SK-MEL-5 (cell line): ENCODE data around the gene DCTN4. TPM values are rescaled to one million over a fixed set of nuclear protein-coding genes. Genes with fewer than 3 reads are reported as not detected.

Experiments used
- DNase-seq: peaks from one replicate; pipeline ENCODE4 v3.0.0-alpha.2; 2016; ENCODE audit warnings: low read depth, low spot score
- in situ Hi-C: cut with HindIII; loops from 2 replicates; pipeline ENCODE4 v1.10.0; 2016; ENCODE audit warnings: low sequenced_read_pairs, high pct_unique_total_duplicates, low pct_unique_long_range_greater_than_20kb
- total RNA-seq: library from RNA; depleted of rRNA; stranded (reverse); fragments of >200 nt; shearing (Covaris generic); gene quantifications from 2 replicates; pipeline ENCODE4 v1.2.3, GENCODE V29; 2014; rRNA removed

The DCTN4 gene
- total RNA-seq, 1 experiment from 2014 or later, result 43.1 TPM

DNA sequence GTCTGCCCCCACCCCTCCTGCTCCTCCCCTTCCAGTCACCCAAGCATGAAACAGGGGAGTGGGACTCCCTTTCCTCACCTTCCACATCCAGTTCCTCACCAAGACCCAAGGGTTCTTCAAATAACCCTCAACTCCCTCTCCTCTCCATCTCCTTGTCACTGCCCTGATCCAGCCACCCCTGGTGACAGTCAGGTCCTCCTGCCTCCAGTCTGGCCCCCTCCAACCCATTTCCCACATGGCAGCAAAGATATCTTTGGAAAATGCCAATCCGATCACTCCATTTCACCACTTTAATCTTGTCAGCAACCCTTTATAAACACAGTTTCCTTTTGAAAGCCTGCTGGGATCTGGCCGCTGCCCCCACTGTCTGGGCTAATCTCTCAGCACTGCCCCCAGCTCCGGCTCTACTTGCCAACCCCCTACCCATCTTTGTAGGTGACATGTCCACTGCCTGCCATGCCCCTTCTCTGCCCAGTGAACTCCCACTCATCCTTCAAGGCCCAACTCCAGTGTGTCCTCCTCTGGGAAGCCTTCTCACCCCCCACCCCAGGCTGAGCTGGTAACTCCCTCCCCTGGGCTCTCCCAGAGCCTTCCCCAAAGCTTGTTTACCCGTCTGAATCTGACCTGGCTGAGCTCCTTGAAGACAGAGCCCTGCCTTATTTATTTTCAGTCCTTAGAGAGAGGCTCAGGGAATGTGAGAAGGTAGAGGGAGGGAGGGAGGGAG lies 98.5 kb downstream of the DCTN4 start:
- in situ Hi-C loops, result no loop called here
- DNase-seq, result no peak

DNA sequence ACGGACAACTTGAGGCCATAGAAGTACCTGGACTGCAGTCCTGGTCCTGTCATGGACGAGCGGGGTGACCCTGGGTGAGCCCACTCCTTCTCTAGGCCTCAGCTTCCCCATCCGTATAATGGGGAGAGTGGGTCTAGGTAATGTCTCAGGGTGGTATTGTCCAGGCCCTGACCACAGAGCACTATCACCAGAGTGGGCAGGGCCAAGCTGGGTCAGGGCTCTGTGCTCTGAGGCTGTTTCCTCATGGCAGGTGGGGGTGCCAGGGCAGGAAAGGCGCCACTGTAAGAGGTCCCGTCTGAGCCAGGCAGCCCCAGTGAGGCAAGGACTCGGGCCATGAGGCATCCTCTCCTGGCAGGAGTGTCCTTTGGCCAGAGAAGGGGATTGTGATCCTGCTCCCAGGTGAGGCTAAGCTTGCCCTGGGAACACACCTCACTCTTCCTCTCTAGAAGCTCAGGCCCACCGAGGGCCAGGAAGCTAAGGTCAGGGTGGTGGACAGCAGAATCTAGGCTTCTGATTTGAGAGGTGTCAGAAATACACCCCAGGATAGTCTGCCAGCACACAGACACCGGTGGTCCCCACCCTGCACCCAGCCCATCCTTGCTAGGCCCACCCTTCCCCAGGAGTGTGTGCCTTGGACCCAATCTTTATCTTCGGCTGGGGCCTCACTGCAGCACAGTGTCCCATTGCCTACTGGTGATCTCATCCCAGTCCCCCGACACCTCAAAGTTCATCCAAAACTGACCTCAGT lies 99.3 kb downstream of the DCTN4 start:
- no peak for DNase-seq
- in situ Hi-C loops, result no loop called here

DNA sequence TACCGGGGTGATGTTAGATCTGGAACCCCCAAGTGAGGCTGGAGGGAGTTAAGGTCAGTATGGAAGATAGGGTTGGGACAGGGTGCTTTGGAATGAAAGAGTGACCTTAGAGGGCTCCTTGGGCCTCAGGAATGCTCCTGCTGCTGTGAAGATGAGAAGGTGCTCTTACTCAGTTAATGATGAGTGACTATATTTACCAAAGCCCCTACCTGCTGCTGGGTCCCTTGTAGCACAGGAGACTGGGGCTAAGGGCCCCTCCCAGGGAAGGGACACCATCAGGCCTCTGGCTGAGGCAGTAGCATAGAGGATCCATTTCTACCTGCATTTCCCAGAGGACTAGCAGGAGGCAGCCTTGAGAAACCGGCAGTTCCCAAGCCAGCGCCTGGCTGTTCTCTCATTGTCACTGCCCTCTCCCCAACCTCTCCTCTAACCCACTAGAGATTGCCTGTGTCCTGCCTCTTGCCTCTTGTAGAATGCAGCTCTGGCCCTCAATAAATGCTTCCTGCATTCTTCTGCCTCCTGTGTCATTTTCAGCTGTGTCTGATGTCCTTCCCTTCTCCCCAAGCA lies 100.0 kb downstream of the DCTN4 start:
- DNase-seq, result no peak
- in situ Hi-C loops, result no loop called here

Other genes starting within 250 kb of the DCTN4 start
- gene SYNPO, start 118.4 kb downstream of the DCTN4 start, total RNA-seq, result not detected in 2 replicates
- gene MYOZ3, start 97.8 kb downstream of the DCTN4 start, total RNA-seq, result not detected in 2 replicates
- 20.9 and 24.8 TPM in 2 replicates for gene RBM22, start 58.0 kb downstream of the DCTN4 start, total RNA-seq
- 6.9 and 9.5 TPM in 2 replicates for gene SMIM3, start 19.7 kb upstream of the DCTN4 start, total RNA-seq
- gene IRGM, start 87.5 kb upstream of the DCTN4 start, total RNA-seq, result not detected in 2 replicates
- gene ZNF300, start 146.0 kb upstream of the DCTN4 start, total RNA-seq, result 4.4 and 5.1 TPM in 2 replicates